Mesothelial cell of epicardium (in vitro differentiated cells): Measurements from ENCODE around the gene CT45A5. TPM values are rescaled to one million over a fixed set of nuclear protein-coding genes. Genes with fewer than 3 reads are reported as not detected.

ENCODE experiments used
- total RNA-seq: library from RNA; stranded (reverse); gene quantifications from 3 replicates; pipeline ENCODE4 v1.2.1, GENCODE V29; 2021

CT45A5 gene
- total RNA-seq, 1 donor from 2014 or later, result not detected

Other genes starting within 250 kb of the CT45A5 start
- not detected in 3 replicates for gene CT45A1, start 71.9 kb downstream of the CT45A5 start, total RNA-seq
- not detected in 3 replicates for gene CT45A3, start 17.3 kb downstream of the CT45A5 start, total RNA-seq
- not detected in 3 replicates for gene CT45A6, start 17.3 kb upstream of the CT45A5 start, total RNA-seq
- not detected in 3 replicates for gene CT45A2, start 34.5 kb upstream of the CT45A5 start, total RNA-seq
- gene CT45A7, start 51.8 kb upstream of the CT45A5 start, total RNA-seq, result not detected in 3 replicates
- not detected in 3 replicates for gene CT45A8, start 69.0 kb upstream of the CT45A5 start, total RNA-seq
- gene CT45A9, start 86.3 kb upstream of the CT45A5 start, total RNA-seq, result not detected in 3 replicates
- gene CT45A10, start 107.9 kb upstream of the CT45A5 start, total RNA-seq, result not detected in 3 replicates
- gene SAGE1, start 108.2 kb upstream of the CT45A5 start, total RNA-seq, result not detected in 3 replicates
- 16.7 to 17.6 TPM (median 16.9 TPM) in 3 replicates for gene MMGT1, start 188.5 kb upstream of the CT45A5 start, total RNA-seq
- 14.1 to 16.5 TPM (median 14.6 TPM) in 3 replicates for gene SLC9A6, start 199.9 kb upstream of the CT45A5 start, total RNA-seq